SK-N-SH treated with all-trans-retinoic acid at 6 μM for 48 hours (cell line): ENCODE measurements around the gene CD6.

Source experiments
- BACH2 ChIP-seq: fragments of 250-450 bp; sonication (Bioruptor Pico); IDR thresholded peaks from 2 replicates; pipeline ENCODE4 v1.9.0; 2021; ENCODE audit warnings: mild to moderate bottlenecking, borderline replicate concordance
- CREB5 ChIP-seq: fragments of 250-450 bp; sonication (Bioruptor Pico); IDR thresholded peaks from 2 replicates; pipeline ENCODE4 v1.5.1; 2020; ENCODE audit warnings: low read depth, mild to moderate bottlenecking, moderate library complexity
- ESRRG ChIP-seq: fragments of 250-450 bp; sonication (Bioruptor Pico); IDR thresholded peaks from 2 replicates; pipeline ENCODE4 v1.6.1; 2021; ENCODE audit warnings: mild to moderate bottlenecking
- PATZ1 ChIP-seq: fragments of 250-450 bp; sonication (Bioruptor Pico); IDR thresholded peaks from 2 replicates; pipeline ENCODE4 v1.8.0; 2020; ENCODE audit warnings: mild to moderate bottlenecking, moderate library complexity, borderline replicate concordance
- RARB ChIP-seq: fragments of 250-450 bp; sonication (Bioruptor Pico); IDR thresholded peaks from 2 replicates; pipeline ENCODE4 v1.8.0; 2021; ENCODE audit warnings: mild to moderate bottlenecking, moderate library complexity
- SNAI2 ChIP-seq: fragments of 250-450 bp; sonication (Bioruptor Pico); IDR thresholded peaks from 2 replicates; pipeline ENCODE4 v1.5.0; 2020; ENCODE audit warnings: mild to moderate bottlenecking, moderate library complexity
- ZC3H10 ChIP-seq: fragments of 250-450 bp; sonication (Bioruptor Pico); IDR thresholded peaks from 2 replicates; pipeline ENCODE4 v1.5.1; 2021; ENCODE audit warnings: mild to moderate bottlenecking, moderate library complexity
- ZFP3 ChIP-seq: fragments of 250-450 bp; sonication (Bioruptor Pico); IDR thresholded peaks from 2 replicates; pipeline ENCODE4 v1.5.0; 2020; ENCODE audit warnings: mild to moderate bottlenecking, moderate library complexity
- ZFP30 ChIP-seq: fragments of 450-650 bp; formaldehyde crosslinking; IDR thresholded peaks from 2 replicates; pipeline ENCODE4 v1.5.0; 2022; ENCODE audit warnings: mild to moderate bottlenecking, moderate library complexity
- ZNF565 ChIP-seq: fragments of 450-650 bp; formaldehyde crosslinking; conservative IDR thresholded peaks from 2 replicates; pipeline ENCODE4 v1.5.0; 2020; ENCODE audit warnings: low read depth, mild to moderate bottlenecking, moderate library complexity
- ZNF70 ChIP-seq: fragments of 450-650 bp; formaldehyde crosslinking; IDR thresholded peaks from 2 replicates; pipeline ENCODE4 v1.5.0; 2020; ENCODE audit warnings: mild to moderate bottlenecking, moderate library complexity
- ZNF8 ChIP-seq: fragments of 450-650 bp; formaldehyde crosslinking; IDR thresholded peaks from 2 replicates; pipeline ENCODE4 v1.5.0; 2020; ENCODE audit warnings: mild to moderate bottlenecking, moderate library complexity

GRCh38 chr11:60984149-60984548, 12.7 kb downstream of the CD6 start:
- TF ChIP-seq RARB (CRISPR knock-in tag) (no peak), SNAI2 (CRISPR knock-in tag) (no peak), PATZ1 (no peak), ZNF70 (no peak), ZNF565 (CRISPR knock-in tag) (no peak), BACH2 (CRISPR knock-in tag) (no peak), ESRRG (CRISPR knock-in tag) (no peak), ZC3H10 (no peak), ZFP30 (CRISPR knock-in tag) (no peak), ZNF8 (CRISPR knock-in tag) (no peak), CREB5 (CRISPR knock-in tag) (no peak), ZFP3 (CRISPR knock-in tag) (no peak)
